Measurements from ENCODE around the gene ANO9. TPM values are rescaled to one million over a fixed set of nuclear protein-coding genes. Genes with fewer than 3 reads are reported as not detected.

Gene ANO9
- total RNA-seq, 2 donors from 2014 or later, result 15.6 to 26.4 TPM

- peak in 1 of 4 donors; percentile 4 for DNase-seq
- Histone ChIP-seq H3K27ac (no peak overlapping the region), H3K4me1 (peaks cover 9% of the 10 kb centered on the region), H3K36me3 (replicated peaks in 1 of 2; ENCODE audit: insufficient read depth in 1 of 2, low read depth in 2 of 2) (no peaks in the 10 kb centered on the region), H3K27me3 (no peaks in the 10 kb centered on the region), H3K4me3 (no peak overlapping the region), H3K9me3 (no peaks in the 10 kb centered on the region)
- no peak for ATAC-seq
- 78 to 84% methylated on average over 10 of the region's 10 CpGs for WGBS, 2 donors
- TF ChIP-seq POLR2A (IDR thresholded peaks at IDR 0.05), result no peak
- TF ChIP-seq, protein P1, sequence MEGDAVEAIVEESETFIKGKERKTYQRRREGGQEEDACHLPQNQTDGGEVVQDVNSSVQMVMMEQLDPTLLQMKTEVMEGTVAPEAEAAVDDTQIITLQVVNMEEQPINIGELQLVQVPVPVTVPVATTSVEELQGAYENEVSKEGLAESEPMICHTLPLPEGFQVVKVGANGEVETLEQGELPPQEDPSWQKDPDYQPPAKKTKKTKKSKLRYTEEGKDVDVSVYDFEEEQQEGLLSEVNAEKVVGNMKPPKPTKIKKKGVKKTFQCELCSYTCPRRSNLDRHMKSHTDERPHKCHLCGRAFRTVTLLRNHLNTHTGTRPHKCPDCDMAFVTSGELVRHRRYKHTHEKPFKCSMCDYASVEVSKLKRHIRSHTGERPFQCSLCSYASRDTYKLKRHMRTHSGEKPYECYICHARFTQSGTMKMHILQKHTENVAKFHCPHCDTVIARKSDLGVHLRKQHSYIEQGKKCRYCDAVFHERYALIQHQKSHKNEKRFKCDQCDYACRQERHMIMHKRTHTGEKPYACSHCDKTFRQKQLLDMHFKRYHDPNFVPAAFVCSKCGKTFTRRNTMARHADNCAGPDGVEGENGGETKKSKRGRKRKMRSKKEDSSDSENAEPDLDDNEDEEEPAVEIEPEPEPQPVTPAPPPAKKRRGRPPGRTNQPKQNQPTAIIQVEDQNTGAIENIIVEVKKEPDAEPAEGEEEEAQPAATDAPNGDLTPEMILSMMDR (IDR thresholded peaks at IDR 0.05), result no peak
- intact Hi-C loops (cut with DNase I), result no loop called here
Observed at GRCh38 chr11:422249-422656, 19.6 kb downstream of the ANO9 start.

DNA sequence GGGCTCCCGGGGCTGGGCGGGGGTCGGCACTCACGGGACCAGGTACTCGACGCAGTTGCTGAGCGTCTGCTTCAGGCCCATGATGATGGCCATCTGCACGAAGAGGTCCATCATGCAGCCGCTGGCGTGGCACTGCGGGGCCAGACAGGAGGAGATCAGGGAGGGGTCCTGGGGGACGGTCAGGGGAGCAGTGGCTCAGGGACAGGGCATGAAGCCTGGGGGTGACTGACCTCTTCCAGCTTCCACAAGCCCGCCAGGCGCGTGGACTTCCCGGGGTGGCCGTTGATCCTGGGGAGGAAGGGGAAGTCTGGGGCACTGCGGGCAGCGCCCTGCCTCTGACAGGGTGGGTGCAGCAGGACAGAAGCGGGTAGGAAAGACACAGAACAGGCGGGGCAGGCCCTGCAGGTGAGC lies 20.9 kb downstream of the ANO9 start:
- WGBS, 2 donors, result 93 to 100% methylated on average over 3 to 14 of the region's 21 CpGs
- Histone ChIP-seq H3K27me3 (no peaks in the 10 kb centered on the region), H3K36me3 (replicated peaks in 1 of 2; ENCODE audit: insufficient read depth in 1 of 2, low read depth in 2 of 2) (no peaks in the 10 kb centered on the region), H3K27ac (no peak overlapping the region), H3K4me1 (peaks cover 15% of the 10 kb centered on the region), H3K4me3 (no peak overlapping the region), H3K9me3 (no peaks in the 10 kb centered on the region)
- ATAC-seq (no peak), DNase-seq (no peak)
- TF ChIP-seq, protein P1 (IDR thresholded peaks at IDR 0.05), result no peak
- intact Hi-C loops (cut with DNase I), result no loop called here

DNA sequence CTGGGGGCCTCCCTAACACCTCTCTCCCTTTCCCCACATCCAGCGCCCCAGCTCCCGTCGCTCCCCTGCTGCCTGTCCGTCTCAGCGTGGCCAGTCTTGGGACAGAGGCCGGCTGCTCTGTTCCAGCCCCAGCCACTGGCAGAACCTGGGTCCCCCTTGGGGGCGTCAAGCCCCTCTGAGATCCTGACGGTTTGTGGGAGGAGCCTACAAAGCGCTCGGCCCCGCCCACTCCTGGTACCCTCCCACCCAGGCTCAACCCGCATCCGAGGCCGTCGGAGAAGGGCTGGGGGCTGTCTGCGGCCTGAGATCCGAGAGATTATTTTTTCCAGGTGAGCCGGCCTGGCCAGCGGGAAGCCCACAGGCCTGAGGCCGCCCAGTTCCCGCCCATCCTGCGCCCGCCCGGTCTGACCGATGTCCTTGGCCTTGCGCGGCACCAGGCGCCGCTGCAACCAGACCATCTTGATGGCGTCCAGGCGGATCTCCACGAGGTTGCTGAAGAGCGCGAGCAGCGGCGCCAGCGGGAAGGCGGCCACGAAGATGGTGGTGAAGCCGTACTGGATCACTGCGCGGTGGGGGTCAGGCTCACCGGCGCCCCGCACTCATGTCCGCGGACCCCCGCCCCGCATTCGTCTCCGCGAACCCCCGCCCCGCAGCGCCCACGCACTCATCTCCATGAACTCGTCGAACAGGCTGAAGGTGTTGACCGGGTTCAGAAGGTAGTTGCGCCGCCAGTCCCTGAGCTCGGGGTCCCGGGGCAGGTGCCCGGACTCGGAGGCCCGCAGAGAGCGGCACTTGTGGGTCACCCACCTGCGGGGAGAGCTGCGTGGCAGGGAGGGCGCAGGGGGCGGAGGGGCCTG lies 21.5 kb downstream of the ANO9 start:
- intact Hi-C loops (cut with DNase I), result no loop called here
- TF ChIP-seq, protein P1 (IDR thresholded peaks at IDR 0.05), result no peak
- TF ChIP-seq POLR2A (IDR thresholded peaks at IDR 0.05), result no peak
- peaks cover 21% of the 10 kb centered on the region for H3K4me1 ChIP-seq
- H3K4me3 ChIP-seq, result no peak overlapping the region
- H3K36me3 ChIP-seq (replicated peaks in 1 of 2; ENCODE audit: insufficient read depth in 1 of 2, low read depth in 2 of 2), result no peaks in the 10 kb centered on the region
- WGBS, 2 donors, result 68 to 75% methylated on average over 33 to 58 of the region's 71 CpGs
- H3K27me3 ChIP-seq, result no peaks in the 10 kb centered on the region
- ATAC-seq, result no peak
- DNase-seq, result peak in 2 of 4 donors; percentile 5 to 10
- H3K9me3 ChIP-seq, result no peaks in the 10 kb centered on the region
- H3K27ac ChIP-seq, result no peak overlapping the region

GRCh38 chr11:419248-420005 lies 22.4 kb downstream of the ANO9 start:
- ATAC-seq, result no peak
- H3K4me3 ChIP-seq, result no peak overlapping the region
- peaks cover 27% of the 10 kb centered on the region for H3K4me1 ChIP-seq
- H3K9me3 ChIP-seq, result no peaks in the 10 kb centered on the region
- H3K27me3 ChIP-seq, result no peaks in the 10 kb centered on the region
- peak in 2 of 4 donors; percentile 4 to 10 for DNase-seq
- intact Hi-C loops (cut with DNase I), result no loop called here
- TF ChIP-seq POLR2A (IDR thresholded peaks at IDR 0.05), result no peak
- TF ChIP-seq, protein P1 (IDR thresholded peaks at IDR 0.05), result no peak
- 83 to 91% methylated on average over 1 to 20 of the region's 20 CpGs for WGBS, 2 donors
- H3K27ac ChIP-seq, result no peak overlapping the region
- no peaks in the 10 kb centered on the region for H3K36me3 ChIP-seq (replicated peaks in 1 of 2; ENCODE audit: insufficient read depth in 1 of 2, low read depth in 2 of 2)
